T-cell (primary cell): ENCODE results near the gene GCHFR. TPM values are rescaled to one million over a fixed set of nuclear protein-coding genes. Genes with fewer than 3 reads are reported as not detected.

Source experiments
- ATAC-seq, 4 experiments: fragments of 200-7000 bp in 3 of 4; fragments of 150-1000 bp in 1 of 4; cut with Tn5 transposase; replicated peaks in 1 of 4; 1 replicate in 3 of 4; 2 replicates in 1 of 4; pipeline ENCODE4 v1.10.0; 2021; ENCODE audit warnings: moderate library complexity in 3 of 4, mild to moderate bottlenecking in 2 of 4, moderate number of reproducible peaks in 1 of 4
- CTCF ChIA-PET, 2 donors: fragments of 300-600 bp; sonication (Branson Sonifier 250); formaldehyde crosslinking; loops; one replicate each; lab custom pipeline; 2022; ENCODE audit warnings: antibody characterized with exemption in 2 of 2; lab: Charles Lee
- POLR2A ChIA-PET, 2 donors: fragments of 300-600 bp; sonication (Branson Sonifier 250); formaldehyde crosslinking; loops; one replicate each; lab custom pipeline; 2022; ENCODE audit warnings: antibody characterized with exemption in 2 of 2; lab: Charles Lee
- DNase-seq, 35 experiments: peaks; one replicate each; pipeline versions ENCODE4 v3.0.0 to v3.0.0-alpha.2; 2013 to 2023
- H3K27ac ChIP-seq: one replicate; pipeline ENCODE4 v1.5.1; 2013; ENCODE audit warnings: low read length
- H3K27me3 ChIP-seq, 2 experiments: replicated peaks in 1 of 2; 1 replicate in 1 of 2; 2 replicates in 1 of 2; pipeline versions ENCODE4 v1.6.1 to v1.7.0; 2013; ENCODE audit warnings: low read length in 1 of 2, mixed read lengths in 1 of 2; ENCODE audit not compliant: control insufficient read depth in 2 of 2, insufficient read depth in 2 of 2; ENCODE audit errors: extremely low read depth in 1 of 2
- H3K36me3 ChIP-seq, 2 donors: 1 replicate in 1 of 2; 2 replicates in 1 of 2; pipeline versions ENCODE4 v1.6.1 to v1.7.0; 2013; ENCODE audit warnings: low read length in 1 of 2; ENCODE audit not compliant: control insufficient read depth in 2 of 2, insufficient read depth in 1 of 2; ENCODE audit errors: extremely low read depth in 1 of 2
- H3K4me1 ChIP-seq, 2 experiments: 1 replicate in 1 of 2; 2 replicates in 1 of 2; pipeline versions ENCODE4 v1.6.1 to v1.7.0; 2013; ENCODE audit warnings: low read length in 2 of 2, mixed read lengths in 1 of 2; ENCODE audit not compliant: insufficient read depth in 2 of 2, control insufficient read depth in 1 of 2; ENCODE audit errors: extremely low read depth in 1 of 2
- H3K4me3 ChIP-seq, 2 donors: 1 replicate in 1 of 2; 2 replicates in 1 of 2; pipeline versions ENCODE4 v1.5.1 to v1.7.0; 2013; ENCODE audit warnings: mild to moderate bottlenecking in 2 of 2, low read length in 1 of 2, moderate library complexity in 1 of 2; ENCODE audit not compliant: control insufficient read depth in 1 of 2; ENCODE audit errors: extremely low read depth in 1 of 2
- H3K9me3 ChIP-seq: 2 replicates; pipeline ENCODE4 v1.7.0; 2013
- H3K27ac Mint-ChIP-seq, 2 donors: one replicate each; pipeline ENCODE4 v1.8.0; 2020 to 2021; ENCODE audit warnings: mild to moderate bottlenecking in 2 of 2, mixed read lengths in 2 of 2
- H3K27me3 Mint-ChIP-seq, 2 donors: one replicate each; pipeline ENCODE4 v1.8.0; 2021 to 2022; ENCODE audit warnings: mixed read lengths in 2 of 2
- H3K36me3 Mint-ChIP-seq: one replicate; pipeline ENCODE4 v1.8.0; 2021; ENCODE audit warnings: mixed read lengths
- H3K4me1 Mint-ChIP-seq, 3 donors: one replicate each; pipeline ENCODE4 v1.8.0; 2020 to 2022; ENCODE audit warnings: mixed read lengths in 3 of 3, mild to moderate bottlenecking in 1 of 3
- H3K4me3 Mint-ChIP-seq, 3 donors: one replicate each; pipeline ENCODE4 v1.8.0; 2020 to 2022; ENCODE audit warnings: mild to moderate bottlenecking in 3 of 3, mixed read lengths in 3 of 3, moderate library complexity in 3 of 3
- H3K9me3 Mint-ChIP-seq, 3 donors: one replicate each; pipeline ENCODE4 v1.8.0; 2020 to 2022; ENCODE audit warnings: mixed read lengths in 3 of 3
- WGBS: methylation state at CpG from one replicate; pipeline ENCODE4 v1.1.5; 2013; ENCODE audit warnings: missing lambda C conversion rate; ENCODE audit not compliant: insufficient coverage; 5-methylcytosine and 5-hydroxymethylcytosine counted together
- total RNA-seq, 35 experiments: library from RNA in 6 of 35; stranded (reverse) in 6 of 35; fragments of 120-200 nt in 1 of 35; gene quantifications; one replicate each; pipeline versions ENCODE4 v1.2.1 to v1.2.4 and lab custom pipeline; 2013 to 2026

GCHFR gene
- total RNA-seq, 5 donors from 2014 or later (not counting 1 experiment from before 2014, with no cell fraction given): 13.7 to 29.9 (median 28.4) TPM

- H3K27ac ChIP-seq: peak within 1 kb of the TSS; percentile 86
- peak; percentile 97 to 99 (median 98) for ATAC-seq
- WGBS: under 1% methylated on average over 54 of the region's 64 CpGs
- H3K9me3 Mint-ChIP-seq: no peaks in the 10 kb centered on the region
- H3K4me3 Mint-ChIP-seq: peak within 1 kb of the TSS; percentile 93 to 99 (median 95)
- ChIA-PET POLR2A (interaction anchor here (0.5 to 0.7 kb wide), 3 partner anchors 113 to 1026 kb away, joined by 3 to 8 read pairs (median 5); no protein-coding TSS in a partner anchor), CTCF (interaction anchor here in 1 of 2 donors (0.7 to 1.3 kb wide), 5 partner anchors 20 to 214 kb away, joined by 3 to 5 read pairs (median 3); partner anchors contain the start of gene VPS18)
- no peaks in the 10 kb centered on the region for H3K27me3 ChIP-seq
- H3K4me1 Mint-ChIP-seq: peaks cover 29 to 32% (median 29%) of the 10 kb centered on the region in 3 donors
- DNase-seq: peak; percentile 83 to 98 (median 93)
- H3K9me3 ChIP-seq: no peaks in the 10 kb centered on the region
- no peaks in the 10 kb centered on the region for H3K27me3 Mint-ChIP-seq
- H3K36me3 Mint-ChIP-seq: peaks cover 16% of the 10 kb centered on the region
- H3K4me3 ChIP-seq: peak within 1 kb of the TSS; percentile 93 to 99
- H3K4me1 ChIP-seq: peaks cover 14 to 25% of the 10 kb centered on the region in 2 experiments
- H3K27ac Mint-ChIP-seq: peak within 1 kb of the TSS; percentile 95 to 98
- peaks cover 7 to 18% of the 10 kb centered on the region in 2 donors for H3K36me3 ChIP-seq
Measured at GRCh38 chr15:40807028-40807887, 43.4 kb downstream of the GCHFR start, which contains the start of the genes DNAJC17 and ZFYVE19. TSS of gene DNAJC17 (minus strand) at chr15:40807473. CDS start at chr15:40807446, 27 bp downstream. TSS of gene ZFYVE19 (plus strand) at chr15:40807089. CDS start at chr15:40807590, 501 bp downstream.

DNA sequence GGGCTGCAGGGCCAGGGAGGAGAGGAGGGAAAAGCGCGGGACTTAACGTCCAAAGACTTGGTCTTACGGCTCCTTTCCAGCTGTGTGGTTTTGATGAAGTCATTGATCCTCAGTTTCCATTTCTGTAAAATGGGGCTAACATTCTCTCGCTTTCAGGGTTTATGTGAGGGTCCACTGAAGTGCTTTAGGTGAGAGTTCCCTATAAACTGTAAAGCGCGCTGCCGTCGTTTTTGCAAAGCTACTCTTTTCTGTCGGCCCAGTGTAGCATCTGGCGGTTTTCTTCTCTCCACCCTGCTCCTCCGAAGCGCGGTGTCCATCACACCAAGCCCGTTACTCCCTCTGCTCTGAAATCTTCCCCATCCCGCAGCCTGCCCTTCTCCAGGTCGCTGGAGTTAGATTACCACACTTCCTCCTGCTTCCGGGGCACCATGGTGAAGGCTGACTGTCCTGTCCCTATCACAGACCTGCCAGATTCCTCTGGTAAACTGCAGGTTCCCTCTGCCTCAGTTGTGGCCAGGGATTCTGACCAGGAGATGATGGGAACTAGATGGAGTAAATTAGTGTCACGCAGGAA lies 44.1 kb downstream of the GCHFR start:
- POLR2A ChIA-PET: interaction anchor here in 1 of 2 donors (0.6 kb wide), 1 partner anchor 1025 kb away, joined by 8 read pairs; no protein-coding TSS in a partner anchor
- Histone ChIP-seq H3K4me3 (peak overlapping the region; percentile 93 to 99), H3K36me3 (peaks cover 10 to 18% of the 10 kb centered on the region in 2 donors), H3K9me3 (no peaks in the 10 kb centered on the region), H3K27me3 (no peaks in the 10 kb centered on the region), H3K27ac (no peak overlapping the region), H3K4me1 (peaks cover 14 to 25% of the 10 kb centered on the region in 2 experiments)
- Mint-ChIP-seq H3K4me3 (peak overlapping the region; percentile 93 to 99 (median 95)), H3K36me3 (peaks cover 16% of the 10 kb centered on the region), H3K4me1 (peaks cover 27 to 31% (median 28%) of the 10 kb centered on the region in 3 donors), H3K27me3 (no peaks in the 10 kb centered on the region), H3K27ac (peak overlapping the region; percentile 95 to 98), H3K9me3 (no peaks in the 10 kb centered on the region)
- no peak for ATAC-seq
- 9% methylated on average over 16 of the region's 19 CpGs for WGBS
- DNase-seq: peak in 1 of 35 experiments; percentile 3
- CTCF ChIA-PET: interaction anchor here in 1 of 2 donors (1.0 kb wide), 2 partner anchors 86 to 215 kb away, joined by 3 read pairs; partner anchors contain the start of gene VPS18

GRCh38 chr15:40808861-40809450 lies 45.1 kb downstream of the GCHFR start:
- Histone ChIP-seq H3K36me3 (peaks cover 15 to 27% of the 10 kb centered on the region in 2 donors), H3K4me3 (no peak overlapping the region), H3K27me3 (no peaks in the 10 kb centered on the region), H3K9me3 (no peaks in the 10 kb centered on the region), H3K4me1 (peaks cover 14 to 25% of the 10 kb centered on the region in 2 experiments), H3K27ac (no peak overlapping the region)
- DNase-seq (no peak), ATAC-seq (no peak)
- Mint-ChIP-seq H3K27me3 (no peaks in the 10 kb centered on the region), H3K9me3 (no peaks in the 10 kb centered on the region), H3K36me3 (peaks cover 20% of the 10 kb centered on the region), H3K27ac (no peak overlapping the region), H3K4me1 (peaks cover 19 to 24% (median 21%) of the 10 kb centered on the region in 3 donors), H3K4me3 (peak overlapping the region; percentile 93 to 99 (median 95))
- WGBS: 92% methylated on average over 4 of the region's 8 CpGs
- ChIA-PET CTCF (no interaction called here), POLR2A (no interaction called here)

DNA sequence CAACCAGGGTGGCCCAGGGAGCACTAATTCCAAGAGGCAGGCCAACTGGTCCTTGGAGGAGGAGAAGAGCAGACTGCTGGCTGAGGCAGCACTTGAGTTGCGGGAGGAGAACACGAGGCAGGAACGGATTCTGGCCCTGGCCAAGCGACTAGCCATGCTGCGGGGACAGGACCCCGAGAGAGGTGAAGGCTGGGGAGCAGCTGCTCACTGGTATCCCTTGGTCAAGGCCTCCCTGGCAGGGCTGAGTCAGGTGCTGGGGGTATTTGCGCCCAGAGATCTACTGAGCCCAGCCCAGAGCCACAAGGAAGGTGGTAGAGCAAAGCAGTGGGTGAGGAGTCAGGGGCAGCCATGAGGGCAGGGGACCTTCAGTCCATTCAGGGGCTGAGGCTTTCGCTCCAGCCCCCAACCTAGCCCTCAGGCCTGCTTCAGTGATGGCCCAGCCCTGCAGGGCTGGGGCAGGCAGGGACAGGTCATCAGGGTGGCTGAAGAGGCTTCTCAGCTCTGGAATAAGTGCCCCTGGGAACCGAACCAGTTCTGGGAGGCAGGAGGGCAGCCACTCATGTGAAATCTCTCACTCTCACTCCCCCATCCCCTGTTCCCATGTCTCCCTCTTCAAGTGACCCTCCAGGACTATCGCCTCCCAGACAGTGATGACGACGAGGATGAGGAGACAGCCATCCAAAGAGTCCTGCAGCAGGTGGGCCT lies 49.0 kb downstream of the GCHFR start:
- no peaks in the 10 kb centered on the region for H3K27me3 ChIP-seq
- Mint-ChIP-seq H3K27ac (no peak overlapping the region), H3K9me3 (no peaks in the 10 kb centered on the region), H3K4me3 (no peak overlapping the region), H3K36me3 (peaks cover 32% of the 10 kb centered on the region), H3K4me1 (peaks cover 6 to 11% (median 7%) of the 10 kb centered on the region in 3 donors), H3K27me3 (no peaks in the 10 kb centered on the region)
- DNase-seq (no peak), ATAC-seq (no peak)
- no peak overlapping the region for H3K4me3 ChIP-seq
- 96% methylated on average over 9 of the region's 12 CpGs for WGBS
- POLR2A ChIA-PET: no interaction called here
- peaks cover 21 to 36% of the 10 kb centered on the region in 2 donors for H3K36me3 ChIP-seq
- H3K9me3 ChIP-seq: no peaks in the 10 kb centered on the region
- CTCF ChIA-PET: interaction anchor here in 1 of 2 donors (0.6 kb wide), 1 partner anchor 120 kb away, joined by 3 read pairs; no protein-coding TSS in a partner anchor
- peaks cover 5 to 10% of the 10 kb centered on the region in 2 experiments for H3K4me1 ChIP-seq
- H3K27ac ChIP-seq: no peak overlapping the region

DNA sequence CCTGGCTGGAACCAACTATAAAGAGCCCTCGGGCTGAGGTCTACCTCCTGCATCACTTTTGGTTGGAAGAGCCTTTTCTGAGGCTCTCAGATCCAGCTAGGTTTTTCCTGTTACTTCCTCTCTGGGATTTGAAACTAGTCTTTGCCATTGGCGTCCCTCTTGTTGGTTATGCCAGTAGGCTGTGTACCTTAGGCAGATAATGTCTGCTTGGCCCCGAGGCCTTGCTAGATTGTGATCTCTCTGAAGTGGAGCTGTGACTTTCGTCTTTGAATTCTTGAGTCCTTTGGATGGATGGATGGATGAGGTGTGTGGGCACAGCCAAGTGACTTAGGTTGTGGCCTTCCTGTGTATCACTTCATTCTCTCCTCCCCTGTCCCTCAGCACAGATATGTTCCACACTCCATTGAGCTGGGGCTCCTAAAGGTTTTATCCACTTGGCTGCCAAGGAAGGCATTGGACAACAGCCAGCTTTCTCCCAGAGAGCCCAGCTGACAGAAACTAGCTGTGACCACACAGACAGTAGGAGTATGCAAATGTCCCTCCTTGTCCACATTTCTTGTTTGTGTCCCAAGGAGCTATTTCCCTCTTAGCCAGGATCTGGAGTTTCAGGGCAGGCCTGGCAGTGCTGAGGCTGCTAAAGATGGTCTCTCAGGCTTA lies 51.3 kb downstream of the GCHFR start:
- Mint-ChIP-seq H3K27ac (no peak overlapping the region), H3K4me1 (no peaks in the 10 kb centered on the region), H3K9me3 (no peaks in the 10 kb centered on the region), H3K4me3 (no peak overlapping the region), H3K27me3 (no peaks in the 10 kb centered on the region), H3K36me3 (peaks cover 30% of the 10 kb centered on the region)
- WGBS: 90% methylated on average over 2 of the region's 4 CpGs
- POLR2A ChIA-PET: no interaction called here
- Histone ChIP-seq H3K27me3 (no peaks in the 10 kb centered on the region), H3K27ac (no peak overlapping the region), H3K4me1 (no peaks in the 10 kb centered on the region), H3K36me3 (peaks cover 20 to 33% of the 10 kb centered on the region in 2 donors), H3K4me3 (no peak overlapping the region), H3K9me3 (no peaks in the 10 kb centered on the region)
- no peak for DNase-seq
- ATAC-seq: no peak
- CTCF ChIA-PET: interaction anchor here in 1 of 2 donors (0.6 kb wide), 1 partner anchor 79 kb away, joined by 8 read pairs; no protein-coding TSS in a partner anchor
